ENCODE results near the gene CEP104.

GRCh38 chr1:3836421-3836820, 20.6 kb downstream of the CEP104 start:
- TF ChIP-seq CTCF (IDR thresholded peaks at IDR 0.05) (no peak), POLR2A (IDR thresholded peaks at IDR 0.05) (no peak)
